Measurements from ENCODE around the gene LSM3. TPM values are rescaled to one million over a fixed set of nuclear protein-coding genes. Genes with fewer than 3 reads are reported as not detected.
A peak's percentile ranks its signal among the peaks of the same experiment; 100 is the strongest.

The LSM3 gene
- total and polyA plus RNA-seq, 9 of the 15 experiments (the other 6 are each of a cell fraction or from before 2014, with no cell fraction given): 33.8 to 203 (median 61.2) TPM

GRCh38 chr3:14223595-14223994 lies 45.0 kb downstream of the LSM3 start (continued):
- TF ChIP-seq MTF1 (CRISPR knock-in tag; IDR thresholded peaks at IDR 0.05; ENCODE audit: borderline replicate concordance) (no peak), NONO (IDR thresholded peaks at IDR 0.05; ENCODE audit: low read depth in 2 of 2, low read length in 1 of 2) (no peak), FOXJ2 (tag; IDR thresholded peaks at IDR 0.05) (no peak), CCNT2 (IDR thresholded peaks at IDR 0.05; ENCODE audit: borderline replicate concordance, extremely low read depth, insufficient read length, low read depth, low read length) (no peak), HSF4 (CRISPR knock-in tag; IDR thresholded peaks at IDR 0.05; ENCODE audit: borderline replicate concordance) (no peak), ZNF644 (tag; IDR thresholded peaks at IDR 0.05; ENCODE audit: low read depth) (no peak), SIRT6 (IDR thresholded peaks at IDR 0.05; ENCODE audit: low read depth, low read length) (no peak), BCL6 (CRISPR knock-in tag; IDR thresholded peaks at IDR 0.05) (no peak), ZNF431 (CRISPR knock-in tag; IDR thresholded peaks at IDR 0.05) (peak; percentile 65; the same call in 1 of the 2 replicates), JUND (IDR thresholded peaks at IDR 0.05; ENCODE audit: borderline replicate concordance, low read depth, low read length) (peak; percentile 85), JUND (tag; IDR thresholded peaks at IDR 0.05; ENCODE audit: borderline replicate concordance, low read depth, low read length) (peak; percentile 75; the same call in 1 of the 3 replicates), ZNF318 (IDR thresholded peaks at IDR 0.05; ENCODE audit: borderline replicate concordance in 1 of 2, low read depth in 1 of 2) (no peak), NCOA1 (IDR thresholded peaks at IDR 0.05; ENCODE audit: low read depth) (no peak)
- TF ChIP-seq, protein P1, sequence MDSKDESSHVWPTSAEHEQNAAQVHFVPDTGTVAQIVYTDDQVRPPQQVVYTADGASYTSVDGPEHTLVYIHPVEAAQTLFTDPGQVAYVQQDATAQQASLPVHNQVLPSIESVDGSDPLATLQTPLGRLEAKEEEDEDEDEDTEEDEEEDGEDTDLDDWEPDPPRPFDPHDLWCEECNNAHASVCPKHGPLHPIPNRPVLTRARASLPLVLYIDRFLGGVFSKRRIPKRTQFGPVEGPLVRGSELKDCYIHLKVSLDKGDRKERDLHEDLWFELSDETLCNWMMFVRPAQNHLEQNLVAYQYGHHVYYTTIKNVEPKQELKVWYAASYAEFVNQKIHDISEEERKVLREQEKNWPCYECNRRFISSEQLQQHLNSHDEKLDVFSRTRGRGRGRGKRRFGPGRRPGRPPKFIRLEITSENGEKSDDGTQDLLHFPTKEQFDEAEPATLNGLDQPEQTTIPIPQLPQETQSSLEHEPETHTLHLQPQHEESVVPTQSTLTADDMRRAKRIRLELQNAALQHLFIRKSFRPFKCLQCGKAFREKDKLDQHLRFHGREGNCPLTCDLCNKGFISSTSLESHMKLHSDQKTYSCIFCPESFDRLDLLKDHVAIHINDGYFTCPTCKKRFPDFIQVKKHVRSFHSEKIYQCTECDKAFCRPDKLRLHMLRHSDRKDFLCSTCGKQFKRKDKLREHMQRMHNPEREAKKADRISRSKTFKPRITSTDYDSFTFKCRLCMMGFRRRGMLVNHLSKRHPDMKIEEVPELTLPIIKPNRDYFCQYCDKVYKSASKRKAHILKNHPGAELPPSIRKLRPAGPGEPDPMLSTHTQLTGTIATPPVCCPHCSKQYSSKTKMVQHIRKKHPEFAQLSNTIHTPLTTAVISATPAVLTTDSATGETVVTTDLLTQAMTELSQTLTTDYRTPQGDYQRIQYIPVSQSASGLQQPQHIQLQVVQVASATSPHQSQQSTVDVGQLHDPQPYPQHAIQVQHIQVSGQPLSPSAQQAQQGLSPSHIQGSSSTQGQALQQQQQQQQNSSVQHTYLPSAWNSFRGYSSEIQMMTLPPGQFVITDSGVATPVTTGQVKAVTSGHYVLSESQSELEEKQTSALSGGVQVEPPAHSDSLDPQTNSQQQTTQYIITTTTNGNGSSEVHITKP (IDR thresholded peaks at IDR 0.05; ENCODE audit: partially characterized antibody): no peak
- TF ChIP-seq, protein P2, sequence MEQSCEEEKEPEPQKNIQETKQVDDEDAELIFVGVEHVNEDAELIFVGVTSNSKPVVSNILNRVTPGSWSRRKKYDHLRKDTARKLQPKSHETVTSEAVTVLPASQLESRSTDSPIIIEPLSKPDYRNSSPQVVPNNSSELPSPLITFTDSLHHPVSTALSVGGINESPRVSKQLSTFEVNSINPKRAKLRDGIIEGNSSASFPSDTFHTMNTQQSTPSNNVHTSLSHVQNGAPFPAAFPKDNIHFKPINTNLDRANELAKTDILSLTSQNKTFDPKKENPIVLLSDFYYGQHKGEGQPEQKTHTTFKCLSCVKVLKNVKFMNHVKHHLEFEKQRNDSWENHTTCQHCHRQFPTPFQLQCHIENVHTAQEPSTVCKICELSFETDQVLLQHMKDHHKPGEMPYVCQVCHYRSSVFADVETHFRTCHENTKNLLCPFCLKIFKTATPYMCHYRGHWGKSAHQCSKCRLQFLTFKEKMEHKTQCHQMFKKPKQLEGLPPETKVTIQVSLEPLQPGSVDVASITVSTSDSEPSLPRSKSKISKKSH (CRISPR knock-in tag; IDR thresholded peaks at IDR 0.05): no peak

Measured in K562 (cell line).